B cell (primary cell): ENCODE measurements around the gene RAD51B. TPM values are rescaled to one million over a fixed set of nuclear protein-coding genes. Genes with fewer than 3 reads are reported as not detected.

Source experiments
- ATAC-seq: fragments of 200-7000 bp; cut with Tn5 transposase; one replicate; pipeline ENCODE4 v1.10.0; 2021; ENCODE audit warnings: low read depth, mild to moderate bottlenecking, moderate number of reproducible peaks, moderate library complexity
- CTCF ChIA-PET: fragments of 350-600 bp; sonication (Branson Sonifier 250); formaldehyde crosslinking; loops from one replicate; lab custom pipeline; 2021; ENCODE audit warnings: antibody characterized with exemption, inconsistent platforms; lab: Charles Lee
- POLR2A ChIA-PET: fragments of 350-600 bp; sonication (Branson Sonifier 250); formaldehyde crosslinking; loops from one replicate; lab custom pipeline; 2021; ENCODE audit warnings: antibody characterized with exemption; lab: Charles Lee
- DNase-seq: peaks from one replicate; pipeline ENCODE4 v3.0.0; 2013
- H2AFZ ChIP-seq: 2 replicates; pipeline ENCODE4 v1.6.1; 2012; ENCODE audit warnings: mild to moderate bottlenecking, low read depth, low read length; ENCODE audit not compliant: insufficient read depth, poor library complexity, severe bottlenecking
- H3K27ac ChIP-seq, 2 donors: 1 replicate in 1 of 2; 2 replicates in 1 of 2; pipeline ENCODE4 v1.5.1; 2012 to 2013; ENCODE audit warnings: low read length in 2 of 2, mild to moderate bottlenecking in 2 of 2, moderate library complexity in 1 of 2
- H3K27me3 ChIP-seq, 4 experiments: fragments of 200-600 bp in 1 of 4; sonication (generic) in 1 of 4; replicated peaks in 1 of 4; 1 replicate in 2 of 4; 2 replicates in 2 of 4; pipeline versions ENCODE4 v1.6.1 to v1.7.0; 2013 to 2016; ENCODE audit warnings: low read length in 3 of 4, mild to moderate bottlenecking in 2 of 4, mixed read lengths in 1 of 4, moderate library complexity in 1 of 4; ENCODE audit not compliant: insufficient read depth in 4 of 4, control insufficient read depth in 3 of 4; ENCODE audit errors: control extremely low read depth in 1 of 4
- H3K36me3 ChIP-seq, 2 experiments: replicated peaks in 1 of 2; 1 replicate in 1 of 2; 2 replicates in 1 of 2; pipeline versions ENCODE4 v1.6.1 to v1.7.1; 2013; ENCODE audit warnings: low read length in 1 of 2; ENCODE audit not compliant: insufficient read depth in 2 of 2, control insufficient read depth in 1 of 2; ENCODE audit errors: control extremely low read depth in 1 of 2, extremely low read depth in 1 of 2
- H3K4me1 ChIP-seq, 2 donors: fragments of 200-600 bp in 1 of 2; sonication (generic) in 1 of 2; 1 replicate in 1 of 2; 2 replicates in 1 of 2; pipeline versions ENCODE4 v1.5.1 to v1.6.1; 2013 to 2017; ENCODE audit warnings: low read length in 2 of 2; ENCODE audit not compliant: control insufficient read depth in 2 of 2, insufficient read depth in 2 of 2
- H3K4me2 ChIP-seq: replicated peaks from 2 replicates; pipeline ENCODE3; 2012; ENCODE audit warnings: mild to moderate bottlenecking, low read depth, low read length; ENCODE audit not compliant: poor library complexity, severe bottlenecking
- H3K4me3 ChIP-seq, 5 experiments: fragments of 200-600 bp in 1 of 5; sonication (generic) in 1 of 5; 1 replicate in 3 of 5; 2 replicates in 2 of 5; pipeline versions ENCODE4 v1.5.1 to v1.7.0; 2011 to 2016; ENCODE audit warnings: low read length in 4 of 5, mild to moderate bottlenecking in 4 of 5, low read depth in 2 of 5, control low read depth in 1 of 5, moderate library complexity in 1 of 5; ENCODE audit not compliant: insufficient read depth in 1 of 5; ENCODE audit errors: control extremely low read depth in 1 of 5, extremely low read depth in 1 of 5
- H3K79me2 ChIP-seq: fragments of 200-600 bp; sonication (generic); one replicate; pipeline ENCODE4 v1.6.0; 2016; ENCODE audit warnings: low read length; ENCODE audit not compliant: control insufficient read depth, insufficient read depth
- H3K9ac ChIP-seq: fragments of 200-600 bp; sonication (generic); 2 replicates; pipeline ENCODE4 v1.6.1; 2017; ENCODE audit warnings: mild to moderate bottlenecking, low read length, moderate library complexity
- H3K9me3 ChIP-seq, 3 donors: one replicate each; pipeline versions ENCODE4 v1.6.1 to v1.7.1; 2013; ENCODE audit warnings: low read length in 2 of 3; ENCODE audit not compliant: control insufficient read depth in 2 of 3, insufficient read depth in 1 of 3; ENCODE audit errors: control extremely low read depth in 1 of 3
- H4K20me1 ChIP-seq: 2 replicates; pipeline ENCODE4 v1.6.0; 2012; ENCODE audit warnings: mild to moderate bottlenecking, low read length; ENCODE audit not compliant: insufficient read depth, control insufficient read depth, poor library complexity, severe bottlenecking
- H3K27ac Mint-ChIP-seq: one replicate; pipeline ENCODE4 v1.8.0; 2021; ENCODE audit warnings: mixed read lengths
- H3K27me3 Mint-ChIP-seq: one replicate; pipeline ENCODE4 v1.8.0; 2021; ENCODE audit warnings: mixed read lengths
- H3K4me1 Mint-ChIP-seq: one replicate; pipeline ENCODE4 v1.8.0; 2021; ENCODE audit warnings: mixed read lengths
- H3K4me3 Mint-ChIP-seq: one replicate; pipeline ENCODE4 v1.8.0; 2021; ENCODE audit warnings: mixed read lengths
- H3K9me3 Mint-ChIP-seq: one replicate; pipeline ENCODE4 v1.8.0; 2022; ENCODE audit warnings: mixed read lengths; ENCODE audit not compliant: insufficient read depth
- CTCF ChIP-seq: fragments of 200-600 bp; IDR thresholded peaks from one replicate; pipeline ENCODE4 v1.8.0; 2022; ENCODE audit warnings: antibody characterized with exemption, mild to moderate bottlenecking
- EZH2 ChIP-seq: IDR thresholded peaks from 2 replicates; pipeline ENCODE4 v1.6.1; 2012; ENCODE audit warnings: borderline replicate concordance, low read depth, mild to moderate bottlenecking, moderate library complexity, low read length; ENCODE audit not compliant: insufficient read depth, poor library complexity, severe bottlenecking
- WGBS: methylation state at CpG from one replicate; pipeline ENCODE4 v1.1.5; 2013; ENCODE audit warnings: missing lambda C conversion rate; ENCODE audit not compliant: insufficient coverage; 5-methylcytosine and 5-hydroxymethylcytosine counted together
- intact Hi-C: fragments of 100-400 bp; cut with micrococcal nuclease; formaldehyde crosslinking; loops from one replicate; pipeline ENCODE4 v1.10.0; 2022
- polyA plus RNA-seq: library from polyadenylated mRNA; depleted of rRNA; stranded (reverse); fragments of >200 nt; gene quantifications from 2 replicates; pipeline ENCODE4 v1.2.3, GENCODE V29; 2012
- total RNA-seq, 2 donors: library from RNA; stranded (reverse); fragments of 120-200 nt in 1 of 2; gene quantifications; 1 replicate in 1 of 2; 2 replicates in 1 of 2; pipeline versions ENCODE4 v1.2.3 to v1.2.4, GENCODE V29; 2013 to 2022

Gene RAD51B
- total and polyA plus RNA-seq, 2 donors (not counting 1 experiment from before 2014, with no cell fraction given): 6.5 to 60.6 TPM

- DNase-seq (no peak), ATAC-seq (no peak)
- ChIA-PET CTCF (interaction anchor here (1.0 to 11.4 kb wide), 4 partner anchors 9 to 903 kb away, joined by 5 to 132 read pairs (median 44); no protein-coding TSS in a partner anchor), POLR2A (no interaction called here)
- H3K9ac ChIP-seq: no peak overlapping the region
- H3K4me2 ChIP-seq: no peak overlapping the region
- no peak overlapping the region for H2AFZ ChIP-seq
- no peaks in the 10 kb centered on the region for H3K27me3 ChIP-seq
- intact Hi-C loops: loop anchor here (10.0 kb wide), 1 partner anchor 273 kb away; no protein-coding TSS in a partner anchor
- peaks cover 0 to 3% of the 10 kb centered on the region in 2 donors for H3K4me1 ChIP-seq
- H3K79me2 ChIP-seq: no peaks in the 10 kb centered on the region
- no peak overlapping the region for H3K4me3 ChIP-seq
- H4K20me1 ChIP-seq: no peaks in the 10 kb centered on the region
- peaks cover 5% of the 10 kb centered on the region for H3K4me1 Mint-ChIP-seq
- H3K9me3 ChIP-seq: no peaks in the 10 kb centered on the region
- no peaks in the 10 kb centered on the region for H3K27me3 Mint-ChIP-seq
- H3K4me3 Mint-ChIP-seq: no peak overlapping the region
- no peak overlapping the region for H3K27ac Mint-ChIP-seq
- WGBS: no CpG with 5 or more reads among the region's 1 CpG
- no peaks in the 10 kb centered on the region for H3K36me3 ChIP-seq
- H3K9me3 Mint-ChIP-seq: no peaks in the 10 kb centered on the region
- H3K27ac ChIP-seq: no peak overlapping the region
- no peak for TF ChIP-seq EZH2
- no peak for TF ChIP-seq CTCF
Measured at GRCh38 chr14:67941456-67942018, 122.0 kb downstream of the RAD51B start.

- H3K4me2 ChIP-seq: no peak overlapping the region
- Mint-ChIP-seq H3K27ac (no peak overlapping the region), H3K9me3 (no peaks in the 10 kb centered on the region), H3K27me3 (no peaks in the 10 kb centered on the region), H3K4me3 (no peak overlapping the region), H3K4me1 (peaks cover 5% of the 10 kb centered on the region)
- no peak overlapping the region for H3K9ac ChIP-seq
- DNase-seq: no peak
- POLR2A ChIA-PET: no interaction called here
- intact Hi-C loops: loop anchor here (10.0 kb wide), 1 partner anchor 273 kb away; no protein-coding TSS in a partner anchor
- no peaks in the 10 kb centered on the region for H3K36me3 ChIP-seq
- TF ChIP-seq EZH2 (no peak), CTCF (no peak)
- no peak overlapping the region for H3K4me3 ChIP-seq
- no peaks in the 10 kb centered on the region for H3K27me3 ChIP-seq
- no peaks in the 10 kb centered on the region for H4K20me1 ChIP-seq
- no peaks in the 10 kb centered on the region for H3K9me3 ChIP-seq
- H3K4me1 ChIP-seq: peaks cover 0 to 3% of the 10 kb centered on the region in 2 donors
- no peak overlapping the region for H2AFZ ChIP-seq
- no peaks in the 10 kb centered on the region for H3K79me2 ChIP-seq
- CTCF ChIA-PET: interaction anchor here (0.6 to 11.4 kb wide), 5 partner anchors 9 to 902 kb away, joined by 3 to 132 read pairs (median 7); no protein-coding TSS in a partner anchor
- ATAC-seq: no peak
- no CpG with 5 or more reads among the region's 4 CpGs for whole genome bisulfite sequencing
- no peak overlapping the region for H3K27ac ChIP-seq
Measured at GRCh38 chr14:67942080-67942710, 122.6 kb downstream of the RAD51B start.
